GM21576 (cell line): ENCODE data around the gene PCA3.
A peak's percentile ranks its signal among the peaks of the same experiment; 100 is the strongest.

Experiments used
- ATAC-seq: cut with Tn5 transposase; IDR thresholded peaks from one replicate; pipeline ENCODE4 v1.9.1; 2021; ENCODE audit warnings: mild to moderate bottlenecking, moderate library complexity; ENCODE audit not compliant: unreplicated experiment

PCA3 gene

GRCh38 chr9:76756268-76756640 is 8.0 kb upstream of the PCA3 start:
- peak; percentile 11 for ATAC-seq

- ATAC-seq = no peak
Measured at GRCh38 chr9:76756941-76757673, 7.1 kb upstream of the PCA3 start.

GRCh38 chr9:76758476-76758875 is 5.8 kb upstream of the PCA3 start:
- no peak for ATAC-seq

- no peak for ATAC-seq
Measured at GRCh38 chr9:76759732-76760131, 4.5 kb upstream of the PCA3 start.

- ATAC-seq = no peak
Measured at GRCh38 chr9:76761448-76761847, 2.8 kb upstream of the PCA3 start.

GRCh38 chr9:76766126-76766525 is 1.9 kb downstream of the PCA3 start:
- no peak for ATAC-seq

- no peak for ATAC-seq
Measured at GRCh38 chr9:76772686-76773445, 8.6 kb downstream of the PCA3 start.

GRCh38 chr9:76784881-76785280 is 20.6 kb downstream of the PCA3 start:
- ATAC-seq = no peak

- ATAC-seq = no peak
Measured at GRCh38 chr9:76785501-76785900, 21.3 kb downstream of the PCA3 start.

GRCh38 chr9:76787677-76788076 is 23.4 kb downstream of the PCA3 start:
- ATAC-seq = no peak

- no peak for ATAC-seq
Measured at GRCh38 chr9:76789840-76790239, 25.6 kb downstream of the PCA3 start.

GRCh38 chr9:76793784-76794431 is 29.7 kb downstream of the PCA3 start:
- no peak for ATAC-seq

GRCh38 chr9:76796296-76796695 is 32.1 kb downstream of the PCA3 start:
- ATAC-seq = no peak

- no peak for ATAC-seq
Measured at GRCh38 chr9:76798527-76798926, 34.3 kb downstream of the PCA3 start.

GRCh38 chr9:76799473-76799872 is 35.2 kb downstream of the PCA3 start:
- no peak for ATAC-seq

- ATAC-seq = no peak
Measured at GRCh38 chr9:76800901-76801300, 36.7 kb downstream of the PCA3 start.

- ATAC-seq = no peak
Measured at GRCh38 chr9:76803083-76803482, 38.8 kb downstream of the PCA3 start.

GRCh38 chr9:76803762-76804161 is 39.5 kb downstream of the PCA3 start:
- no peak for ATAC-seq

- no peak for ATAC-seq
Measured at GRCh38 chr9:76808636-76809035, 44.4 kb downstream of the PCA3 start.

GRCh38 chr9:76810377-76810957 is 46.2 kb downstream of the PCA3 start:
- ATAC-seq = peak; percentile 71

GRCh38 chr9:76812591-76812990 is 48.4 kb downstream of the PCA3 start:
- no peak for ATAC-seq

- ATAC-seq = no peak
Measured at GRCh38 chr9:76817489-76817888, 53.3 kb downstream of the PCA3 start.
